ENCODE results near the gene APOM. TPM values are rescaled to one million over a fixed set of nuclear protein-coding genes. Genes with fewer than 3 reads are reported as not detected.

Gene APOM
- total RNA-seq, 1 donor from 2014 or later: 0.53 TPM

- DNase-seq (ENCODE audit: low read depth) (no peak), FAIRE-seq (no peak)
- H3K27me3 ChIP-seq (ENCODE audit: control insufficient read depth, insufficient read depth, low read length): no peaks in the 10 kb centered on the region
- H3K4me3 ChIP-seq (ENCODE audit: low read depth, low read length): no peak overlapping the region
- no peaks in the 10 kb centered on the region for H3K36me3 ChIP-seq (ENCODE audit: control insufficient read depth, insufficient read depth, low read length)
- TF ChIP-seq CTCF (IDR thresholded peaks at IDR 0.05; ENCODE audit: insufficient read depth, low read length, severe bottlenecking): no peak
Observed at GRCh38 chr6:31677955-31678354, 22.3 kb downstream of the APOM start.

DNA sequence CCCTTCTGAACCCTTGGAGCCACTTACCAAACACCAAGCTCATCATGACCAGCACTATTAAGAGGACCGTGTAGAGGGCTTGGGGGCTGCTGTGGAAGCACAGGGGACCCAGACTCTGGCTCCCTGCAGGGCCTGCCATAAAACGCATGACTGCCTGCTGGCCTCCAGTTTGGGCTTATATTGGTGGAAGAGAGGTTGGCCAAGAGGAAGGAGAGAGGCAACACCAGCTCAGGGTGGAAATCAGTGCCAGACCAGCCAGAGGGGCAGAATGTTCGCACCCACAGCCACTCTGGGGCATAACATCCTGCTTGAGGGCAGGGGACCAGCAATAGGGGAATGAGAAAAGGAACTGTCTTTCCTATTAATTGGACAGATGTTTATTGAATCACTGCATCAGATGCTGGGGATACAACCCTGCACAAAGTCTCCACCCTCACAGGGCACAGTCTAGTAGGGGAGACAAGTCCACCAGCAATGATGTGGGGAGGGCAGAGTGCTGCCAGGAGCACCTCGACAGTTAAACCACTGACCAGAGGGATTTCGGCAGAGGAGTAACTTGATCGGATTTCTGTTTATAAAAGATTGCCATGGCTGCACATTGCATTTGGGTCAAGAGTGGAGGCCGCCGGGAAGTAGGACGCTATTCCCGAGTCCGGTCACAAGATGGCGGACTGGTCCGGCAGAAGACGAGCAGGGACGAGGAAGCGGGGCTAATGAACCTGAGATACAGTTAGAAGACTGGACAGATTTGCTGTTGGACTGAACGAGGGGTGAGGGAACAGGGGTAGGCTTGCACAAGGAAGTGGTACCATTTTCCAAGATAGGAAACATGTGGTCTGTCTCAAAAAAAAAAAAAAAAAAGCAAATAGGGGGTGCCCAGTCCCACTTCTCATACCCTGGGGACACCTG lies 24.8 kb downstream of the APOM start, which contains the start of gene LY6G5C:
LY6G5C (minus strand) TSS at position 842 of the 909 bp plus-strand sequence; CDS start at position 148, 694 bp downstream.
- FAIRE-seq (no peak), DNase-seq (ENCODE audit: low read depth) (peak; percentile 72)
- Histone ChIP-seq H3K4me3 (ENCODE audit: low read depth, low read length) (peak within 1 kb of the TSS; percentile 35), H3K36me3 (ENCODE audit: control insufficient read depth, insufficient read depth, low read length) (no peaks in the 10 kb centered on the region), H3K27me3 (ENCODE audit: control insufficient read depth, insufficient read depth, low read length) (no peaks in the 10 kb centered on the region)
- TF ChIP-seq CTCF (IDR thresholded peaks at IDR 0.05; ENCODE audit: insufficient read depth, low read length, severe bottlenecking): peak; percentile 80

- peak overlapping the region; percentile 35 for H3K4me3 ChIP-seq (ENCODE audit: low read depth, low read length)
- no peaks in the 10 kb centered on the region for H3K27me3 ChIP-seq (ENCODE audit: control insufficient read depth, insufficient read depth, low read length)
- H3K36me3 ChIP-seq (ENCODE audit: control insufficient read depth, insufficient read depth, low read length): no peaks in the 10 kb centered on the region
- DNase-seq (ENCODE audit: low read depth) (peak; percentile 17), FAIRE-seq (no peak)
- peak; percentile 31 for TF ChIP-seq CTCF (IDR thresholded peaks at IDR 0.05; ENCODE audit: insufficient read depth, low read length, severe bottlenecking)
Observed at GRCh38 chr6:31681135-31681671, 25.5 kb downstream of the APOM start.

- peaks cover 11% of the 10 kb centered on the region for H3K36me3 ChIP-seq (ENCODE audit: control insufficient read depth, insufficient read depth, low read length)
- no peak for DNase-seq (ENCODE audit: low read depth)
- H3K27me3 ChIP-seq (ENCODE audit: control insufficient read depth, insufficient read depth, low read length): no peaks in the 10 kb centered on the region
- H3K4me3 ChIP-seq (ENCODE audit: low read depth, low read length): no peak overlapping the region
- TF ChIP-seq CTCF (IDR thresholded peaks at IDR 0.05; ENCODE audit: insufficient read depth, low read length, severe bottlenecking): no peak
- no peak for FAIRE-seq
Observed at GRCh38 chr6:31683591-31683990, 27.9 kb downstream of the APOM start.

DNA sequence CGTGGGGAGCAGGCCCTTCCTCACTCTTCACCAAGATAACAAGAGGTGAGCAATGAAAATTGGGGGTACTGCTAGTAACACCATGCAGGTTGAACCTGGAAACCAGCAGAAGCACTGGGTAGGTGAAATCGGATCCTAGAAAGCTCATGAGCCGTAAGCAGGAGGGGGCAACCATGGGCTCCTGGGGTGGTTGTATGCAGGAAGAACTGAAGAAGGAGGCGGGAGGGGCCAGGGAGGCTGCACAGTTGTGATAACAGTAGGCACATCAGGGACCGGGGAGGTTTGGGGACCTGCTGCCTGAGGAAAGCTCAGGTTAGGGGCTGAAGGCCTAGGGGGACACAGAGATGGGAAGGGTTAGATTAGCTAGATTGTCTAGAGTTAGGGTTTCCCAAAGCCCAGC lies 30.8 kb downstream of the APOM start:
- DNase-seq (ENCODE audit: low read depth) (no peak), FAIRE-seq (no peak)
- no peak overlapping the region for H3K4me3 ChIP-seq (ENCODE audit: low read depth, low read length)
- H3K36me3 ChIP-seq (ENCODE audit: control insufficient read depth, insufficient read depth, low read length): peaks cover 24% of the 10 kb centered on the region
- H3K27me3 ChIP-seq (ENCODE audit: control insufficient read depth, insufficient read depth, low read length): no peaks in the 10 kb centered on the region
- TF ChIP-seq CTCF (IDR thresholded peaks at IDR 0.05; ENCODE audit: insufficient read depth, low read length, severe bottlenecking): no peak
